PC-9 (cell line): ENCODE measurements around the gene UBAP2.

Source experiments
- CTCF ChIP-seq: fragments of 200-600 bp; sonication (generic); conservative IDR thresholded peaks from 2 replicates; pipeline ENCODE4 v1.6.1; 2017; ENCODE audit warnings: mixed run types, antibody characterized with exemption, mild to moderate bottlenecking, moderate library complexity
- EZH2 ChIP-seq: fragments of 200-600 bp; sonication (generic); IDR thresholded peaks from 2 replicates; pipeline ENCODE4 v1.8.0; 2017; ENCODE audit warnings: antibody characterized with exemption, low read depth

DNA sequence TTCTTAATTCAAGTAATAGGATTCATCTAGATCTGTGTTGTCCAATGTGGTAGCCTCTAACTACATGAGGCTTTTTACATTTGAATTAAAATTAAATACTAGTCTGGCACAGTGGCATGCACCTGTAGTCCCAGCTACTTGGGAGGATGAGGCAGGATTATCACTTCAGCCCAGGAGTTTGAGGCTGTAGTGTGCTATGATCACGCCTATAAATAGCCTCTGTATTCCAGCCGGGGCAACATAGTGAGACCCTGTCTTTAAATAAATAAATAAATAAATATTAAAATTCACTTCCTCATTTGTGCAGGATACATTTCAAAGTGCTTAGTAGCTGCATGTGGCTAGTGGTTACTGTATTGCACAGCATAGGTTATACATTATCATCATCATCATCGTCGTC is 139.9 kb downstream of the UBAP2 start:
- TF ChIP-seq EZH2 = no peak
- no peak for TF ChIP-seq CTCF
